Adrenal gland (tissue), 12 donors: ENCODE measurements around the gene XYLT1. TPM values are rescaled to one million over a fixed set of nuclear protein-coding genes. Genes with fewer than 3 reads are reported as not detected.

ENCODE experiments used
- DNase-seq, 7 donors: peaks; one replicate each; pipeline ENCODE4 v3.0.0-alpha.2; 2019 to 2020
- H3K27ac ChIP-seq, 5 donors: fragments of 200-600 bp; sonication (generic) in 4 of 5; 1 replicate in 3 of 5; 2 replicates in 2 of 5; pipeline versions ENCODE4 v1.5.1 to v1.8.0; 2016 to 2020; ENCODE audit warnings: mild to moderate bottlenecking in 1 of 5
- H3K27me3 ChIP-seq: fragments of 200-600 bp; 2 replicates; pipeline ENCODE4 v1.8.0; 2021
- H3K36me3 ChIP-seq, 2 donors: fragments of 200-600 bp; replicated peaks in 1 of 2; 1 replicate in 1 of 2; 2 replicates in 1 of 2; pipeline versions ENCODE4 v1.5.1 to v1.8.0; 2018 to 2022
- H3K4me1 ChIP-seq, 2 donors: fragments of 200-600 bp; replicated peaks in 1 of 2; 1 replicate in 1 of 2; 2 replicates in 1 of 2; pipeline versions ENCODE4 v1.5.1 to v1.8.0; 2018 to 2021
- H3K4me3 ChIP-seq, 4 donors: fragments of 200-600 bp; sonication (generic) in 3 of 4; one replicate each; pipeline ENCODE4 v1.5.1; 2016 to 2018
- H3K9me3 ChIP-seq, 3 donors: fragments of 200-600 bp; sonication (generic) in 1 of 3; replicated peaks in 1 of 3; 1 replicate in 2 of 3; 2 replicates in 1 of 3; pipeline versions ENCODE4 v1.5.1 to v1.8.0; 2016 to 2021
- CTCF ChIP-seq, 6 experiments: fragments of 450-650 bp in 4 of 6; fragments of 200-600 bp in 2 of 6; sonication (generic) in 1 of 6; IDR thresholded peaks; 1 replicate in 5 of 6; 2 replicates in 1 of 6; pipeline versions ENCODE4 v1.5.1 to v1.8.0; 2016 to 2021; ENCODE audit warnings: antibody characterized with exemption in 6 of 6, mild to moderate bottlenecking in 2 of 6, moderate library complexity in 1 of 6
- POLR2A ChIP-seq, 2 donors: fragments of 450-650 bp; IDR thresholded peaks; one replicate each; pipeline ENCODE4 v1.6.1; 2017; ENCODE audit warnings: antibody characterized with exemption in 2 of 2, mild to moderate bottlenecking in 2 of 2, moderate library complexity in 1 of 2
- WGBS, 4 donors: extraction: QIAGEN DNeasy Blood & Tissue Kit in 2 of 4; methylation state at CpG; one replicate each; pipeline versions ENCODE4 v1.1.5 to v1.1.7; 2013 to 2017; 5-methylcytosine and 5-hydroxymethylcytosine counted together
- intact Hi-C, 2 donors: fragments of 100-400 bp; cut with DNase I; formaldehyde crosslinking; loops; one replicate each; pipeline versions ENCODE4 v1.14.1 to v1.15.0; 2022 to 2023
- polyA plus RNA-seq, 3 donors: library from polyadenylated mRNA; stranded (reverse); fragments of 200-250 nt in 2 of 3; fragments of 350-450 nt in 1 of 3; fragmentation: Illumina TruSeq in 1 of 3; extraction: RNeasy Lipid Tissue Mini Kit (QIAGEN cat#74804) in 1 of 3; gene quantifications; one replicate each; pipeline ENCODE4 v1.2.3, GENCODE V29; 2013 to 2014
- total RNA-seq, 9 donors: library from RNA; depleted of rRNA in 4 of 9; stranded (reverse); fragments of >200 nt in 4 of 9; fragments of 120-200 nt in 1 of 9; fragmentation: NEBNext Ultra II Directional in 1 of 9; extraction: Animal tissue kit (Norgen Biotek cat#: 25700) in 1 of 9; gene quantifications; one replicate each; pipeline versions ENCODE4 v1.1.0 to v1.2.4, GENCODE V29; 2013 to 2023
- donor health status: healthy with polysubstance abuse.
- donor health status: Bipolar disorder and iron deficiency.
- donor health status: DM: yes; HTN: yes; CAD: no.
- donor health status: DM: no; HTN: no; CAD: no.
- donor health status: DM: no; HTN: no; CAD: no.
- donor health status: DM: yes; HTN: yes; CAD: no.

Gene XYLT1
- total and polyA plus RNA-seq, 12 donors, result 1.3 to 67.6 (median 16.8) TPM

GRCh38 chr16:17301593-17302135 lies 169.1 kb downstream of the XYLT1 start:
- no peak overlapping the region for H3K27ac ChIP-seq

GRCh38 chr16:17301184-17301583 lies 169.6 kb downstream of the XYLT1 start:
- Histone ChIP-seq H3K4me3 (no peak overlapping the region), H3K9me3 (no peaks in the 10 kb centered on the region), H3K36me3 (no peaks in the 10 kb centered on the region), H3K27ac (no peak overlapping the region), H3K27me3 (no peaks in the 10 kb centered on the region), H3K4me1 (peaks cover 6 to 21% of the 10 kb centered on the region in 2 donors)
- 87 to 98% (median 94%) methylated on average over 4 of the region's 4 CpGs for WGBS, 4 donors
- intact Hi-C loops, result no loop called here
- DNase-seq, result no peak
- TF ChIP-seq CTCF (IDR thresholded peaks at IDR 0.05) (no peak), POLR2A (IDR thresholded peaks at IDR 0.05) (no peak)

More at GRCh38 chr16:17301593-17302135, 169.1 kb downstream of the XYLT1 start:
- WGBS, 4 donors, result 85 to 94% (median 89%) methylated on average over 10 of the region's 10 CpGs
- Histone ChIP-seq H3K9me3 (no peaks in the 10 kb centered on the region), H3K27me3 (no peaks in the 10 kb centered on the region), H3K36me3 (no peaks in the 10 kb centered on the region), H3K4me1 (peaks cover 4 to 16% of the 10 kb centered on the region in 2 donors), H3K4me3 (no peak overlapping the region)
- intact Hi-C loops, result no loop called here
- no peak for TF ChIP-seq POLR2A (IDR thresholded peaks at IDR 0.05)
- TF ChIP-seq CTCF (IDR thresholded peaks at IDR 0.05), result no peak
- DNase-seq, result no peak

GRCh38 chr16:17299790-17300189 lies 171.0 kb downstream of the XYLT1 start:
- Histone ChIP-seq H3K9me3 (no peaks in the 10 kb centered on the region), H3K27me3 (no peaks in the 10 kb centered on the region), H3K4me3 (no peak overlapping the region), H3K27ac (no peak overlapping the region), H3K4me1 (peaks cover 12 to 18% of the 10 kb centered on the region in 2 donors), H3K36me3 (no peaks in the 10 kb centered on the region)
- 57 to 70% (median 67%) methylated on average over 7 of the region's 7 CpGs for WGBS, 4 donors
- TF ChIP-seq CTCF (IDR thresholded peaks at IDR 0.05) (no peak), POLR2A (IDR thresholded peaks at IDR 0.05) (no peak)
- intact Hi-C loops, result no loop called here
- DNase-seq, result no peak

- no peak for DNase-seq
- H3K9me3 ChIP-seq, result no peaks in the 10 kb centered on the region
- intact Hi-C loops, result no loop called here
- no peak overlapping the region for H3K4me3 ChIP-seq
- WGBS, 4 donors, result 94 to 97% (median 96%) methylated on average over 7 to 9 of the region's 9 CpGs
- H3K36me3 ChIP-seq, result no peaks in the 10 kb centered on the region
- no peak overlapping the region for H3K27ac ChIP-seq
- peaks cover 12 to 13% of the 10 kb centered on the region in 2 donors for H3K4me1 ChIP-seq
- TF ChIP-seq CTCF (IDR thresholded peaks at IDR 0.05), result no peak
- TF ChIP-seq POLR2A (IDR thresholded peaks at IDR 0.05), result no peak
- no peaks in the 10 kb centered on the region for H3K27me3 ChIP-seq
Measured at GRCh38 chr16:17298238-17298637, 172.5 kb downstream of the XYLT1 start.
